HCT116 (cell line): ENCODE data around the gene CADPS2.

Source experiments
- CTCF ChIP-seq, 3 experiments: fragments of 200-600 bp in 1 of 3; sonication (generic) in 1 of 3; IDR thresholded peaks in 2 of 3; conservative IDR thresholded peaks in 1 of 3; 2 replicates each; pipeline ENCODE4 v1.5.1; 2012 to 2017; ENCODE audit warnings: low read depth in 2 of 3, low read length in 2 of 3, antibody characterized with exemption in 1 of 3, borderline replicate concordance in 1 of 3, control low read depth in 1 of 3, mild to moderate bottlenecking in 1 of 3, mixed read lengths in 1 of 3, mixed run types in 1 of 3, moderate library complexity in 1 of 3; ENCODE audit not compliant: insufficient read depth in 1 of 3
- EZH2 ChIP-seq: fragments of 200-600 bp; sonication (generic); IDR thresholded peaks from 2 replicates; pipeline ENCODE4 v1.6.1; 2017; ENCODE audit warnings: antibody characterized with exemption, mixed run types
- POLR2A ChIP-seq: IDR thresholded peaks from 2 replicates; pipeline ENCODE4 v1.7.0; 2011; ENCODE audit warnings: borderline replicate concordance; ENCODE audit not compliant: insufficient read depth, insufficient read length; ENCODE audit errors: extremely low read depth
- SRF ChIP-seq: IDR thresholded peaks from 2 replicates; pipeline ENCODE4 v1.6.1; 2012; ENCODE audit warnings: low read depth
- ZNF274 ChIP-seq: fragments of 200-500 bp; sonication (Bioruptor generic); IDR thresholded peaks from 2 replicates; pipeline ENCODE4 v1.6.1; 2014; ENCODE audit warnings: mild to moderate bottlenecking, low read depth, low read length, inconsistent platforms

DNA sequence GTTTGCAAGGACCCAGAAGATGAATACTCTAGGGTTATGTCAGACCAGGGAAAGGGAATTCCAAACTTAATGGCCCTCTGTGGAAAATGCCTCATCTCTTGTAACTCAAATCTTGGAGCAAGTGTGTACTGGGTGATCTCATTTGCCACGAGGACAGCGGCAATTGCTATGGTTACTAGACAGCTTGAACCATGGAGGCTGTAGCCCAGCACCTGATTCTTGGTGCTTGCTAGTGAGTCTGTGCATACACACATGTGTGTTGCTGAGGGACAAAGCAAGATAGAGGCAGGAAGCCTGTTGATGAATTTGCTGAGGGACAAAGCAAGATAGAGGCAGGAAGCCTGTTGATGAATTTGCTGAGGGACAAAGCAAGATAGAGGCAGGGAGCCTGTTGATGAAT is 523.1 kb downstream of the CADPS2 start:
- no peak for TF ChIP-seq POLR2A
- no peak for TF ChIP-seq SRF
- no peak for TF ChIP-seq EZH2
- TF ChIP-seq CTCF (IDR thresholded peaks at IDR 0.05 in 2 of 3, conservative IDR thresholded peaks at IDR 0.05 in 1 of 3; ENCODE audit: borderline replicate concordance in 1 of 3, insufficient read depth in 1 of 3, low read depth in 2 of 3, low read length in 2 of 3): no peak
- TF ChIP-seq ZNF274: no peak
